Hindlimb muscle (tissue), 1 donor: Measurements from ENCODE around the gene SPP1. TPM values are rescaled to one million over a fixed set of nuclear protein-coding genes. Genes with fewer than 3 reads are reported as not detected.

Experiments used
- DNase-seq: peaks from one replicate; pipeline ENCODE4 v3.0.0-alpha.2; 2013
- polyA plus RNA-seq: library from polyadenylated mRNA; unstranded; fragments of 120-200 nt; gene quantifications from one replicate; pipeline ENCODE4 v1.2.1, GENCODE V29; 2013; ENCODE audit not compliant: insufficient read length

SPP1 gene
- polyA plus RNA-seq, 1 donor = 196 TPM

DNA sequence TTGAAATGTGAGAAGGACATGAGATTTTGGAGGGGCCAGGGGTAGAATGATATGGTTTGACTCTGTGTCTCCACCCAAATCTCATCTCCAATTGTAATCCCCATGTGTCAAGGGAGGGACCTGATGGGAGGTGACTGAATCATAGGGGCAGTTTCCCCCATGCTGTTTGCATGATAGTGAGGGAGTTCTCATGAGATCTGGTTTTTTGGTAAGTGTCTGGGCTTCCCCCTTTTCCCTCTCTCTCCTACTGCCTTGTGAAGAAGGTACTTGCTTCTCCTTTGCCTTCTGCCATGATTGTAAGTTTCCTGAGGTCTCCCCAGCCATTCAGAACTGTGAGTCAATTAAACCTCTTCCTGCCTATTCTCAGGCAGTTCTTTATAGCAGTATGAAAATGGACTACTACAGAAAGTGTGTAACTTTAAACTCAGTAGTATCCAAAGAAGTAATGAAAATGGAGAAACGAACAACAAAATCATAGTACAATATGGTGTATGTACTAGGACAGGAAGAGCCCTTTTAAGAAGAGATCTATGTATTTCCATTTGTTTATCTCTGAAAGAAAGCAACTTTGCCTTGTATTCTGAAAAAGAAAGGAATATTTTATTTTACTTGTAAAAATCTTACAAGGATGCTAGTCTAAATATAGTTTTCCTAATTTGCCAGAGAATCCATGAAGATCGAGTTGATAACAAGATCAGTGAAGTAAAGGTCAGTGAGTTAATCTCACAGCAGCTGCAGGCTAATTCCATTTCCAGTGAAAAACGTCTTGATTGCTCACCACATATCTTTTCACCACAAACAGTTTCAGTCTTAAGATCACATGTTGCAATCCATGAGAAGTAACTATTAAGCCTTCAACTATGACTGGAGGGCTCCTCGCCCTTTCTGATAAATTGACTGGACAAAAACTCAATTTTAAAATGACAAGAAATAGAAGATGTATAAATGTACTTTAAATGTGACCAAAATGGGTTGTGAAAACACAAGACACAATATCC is 52.4 kb downstream of the SPP1 start:
- no peak for DNase-seq

DNA sequence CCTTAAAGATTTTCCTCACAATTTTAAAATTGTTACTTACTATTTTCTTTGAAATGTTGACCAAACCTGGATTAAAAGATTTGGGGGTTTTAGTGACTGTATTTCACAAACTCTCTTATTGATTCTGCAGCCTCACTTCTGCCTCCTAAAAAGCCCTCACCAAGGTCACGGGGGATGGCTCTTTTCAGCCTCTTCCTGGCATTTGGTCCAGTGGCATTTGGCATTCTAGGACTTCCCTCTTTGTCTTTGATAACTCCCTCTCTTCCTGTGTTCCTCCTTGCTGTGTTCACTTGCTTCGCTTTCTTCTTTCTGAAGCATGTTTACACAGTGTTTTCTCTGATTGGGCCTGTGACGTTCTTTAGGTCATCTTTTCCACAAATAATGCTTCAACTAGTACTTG is 53.4 kb downstream of the SPP1 start:
- no peak for DNase-seq

DNA sequence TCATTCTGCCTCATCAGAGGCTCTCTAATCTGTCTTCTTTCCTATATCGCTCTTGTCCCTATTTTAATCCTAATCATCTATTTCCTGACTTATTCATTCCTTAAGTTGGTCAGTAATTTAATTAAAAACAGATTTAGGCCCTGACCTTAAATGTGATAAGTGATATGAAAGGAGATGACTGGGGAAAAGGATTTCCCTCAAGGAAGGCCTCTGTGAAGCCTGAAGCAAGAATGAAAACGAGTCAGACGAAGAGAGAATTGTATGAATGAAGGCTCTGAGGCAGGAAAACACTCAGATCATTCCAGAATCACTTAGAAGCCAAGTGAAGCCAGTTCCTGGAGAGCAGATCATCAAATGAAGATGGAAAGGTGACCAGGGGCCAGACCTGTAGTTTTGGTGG is 54.0 kb downstream of the SPP1 start:
- DNase-seq = no peak

DNA sequence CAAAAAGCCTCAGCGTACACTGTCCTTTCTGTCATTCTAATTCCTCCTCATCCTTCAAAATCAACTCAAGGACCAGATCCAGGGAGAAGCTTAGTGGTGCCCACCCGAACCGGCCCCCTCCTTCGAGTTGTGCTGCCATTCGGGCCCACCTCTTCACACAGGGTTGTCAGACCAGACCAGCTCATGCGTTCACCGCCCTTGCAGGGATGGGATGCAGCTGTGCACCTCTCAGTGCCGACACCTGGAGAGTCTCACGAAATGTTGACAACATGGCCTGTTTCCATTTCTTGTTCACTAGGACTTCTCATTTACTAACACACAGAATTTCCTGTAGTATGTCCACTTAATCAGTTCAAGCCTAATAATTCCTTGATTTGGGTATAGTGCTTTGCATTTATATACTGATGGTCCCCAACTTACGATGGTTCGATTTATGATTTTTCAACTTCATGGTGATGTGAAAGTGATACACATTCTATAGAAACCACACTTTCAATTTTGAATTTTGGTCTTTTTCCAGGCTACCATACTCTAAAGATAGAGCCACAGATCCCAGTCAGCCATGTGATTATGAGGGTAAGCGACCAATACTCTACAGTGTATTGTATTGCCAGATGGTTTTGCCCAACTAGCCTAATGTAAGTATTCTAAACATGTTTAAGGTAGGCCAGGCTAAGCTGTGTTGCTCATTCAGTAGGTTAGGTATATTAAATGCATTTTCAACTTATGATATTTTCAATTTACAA is 55.2 kb downstream of the SPP1 start:
- DNase-seq = no peak

Other genes with a start within 250 kb of the SPP1 start
- gene IBSP, start 176.2 kb upstream of the SPP1 start, polyA plus RNA-seq = not detected
- not detected for gene MEPE, start 142.7 kb upstream of the SPP1 start, polyA plus RNA-seq
- gene PKD2, start 31.9 kb downstream of the SPP1 start, polyA plus RNA-seq = 24.1 TPM
- gene ABCG2, start 182.9 kb downstream of the SPP1 start, polyA plus RNA-seq = 3.0 TPM